Fibroblast of skin of right biceps (primary cell): Measurements from ENCODE around the gene HHIPL1.
A peak's percentile ranks its signal among the peaks of the same experiment; 100 is the strongest.

Source experiments
- DNase-seq: peaks from one replicate; pipeline ENCODE4 v3.0.0-alpha.2; 2013

The HHIPL1 gene

GRCh38 chr14:99662846-99663245 lies 17.9 kb downstream of the HHIPL1 start:
- DNase-seq: no peak

GRCh38 chr14:99663386-99664057 lies 18.6 kb downstream of the HHIPL1 start:
- DNase-seq: no peak

GRCh38 chr14:99664058-99664936 lies 19.4 kb downstream of the HHIPL1 start:
- DNase-seq: no peak

GRCh38 chr14:99664937-99665273 lies 20.0 kb downstream of the HHIPL1 start:
- DNase-seq: no peak

- DNase-seq: no peak
Measured at GRCh38 chr14:99666533-99666932, 21.6 kb downstream of the HHIPL1 start.

GRCh38 chr14:99667045-99667444 lies 22.1 kb downstream of the HHIPL1 start:
- DNase-seq: no peak

- no peak for DNase-seq
Measured at GRCh38 chr14:99667821-99668220, 22.9 kb downstream of the HHIPL1 start.

- no peak for DNase-seq
Measured at GRCh38 chr14:99668307-99669295, 23.7 kb downstream of the HHIPL1 start.

- DNase-seq: peak; percentile 40
Measured at GRCh38 chr14:99670361-99671234, 25.7 kb downstream of the HHIPL1 start.

GRCh38 chr14:99671235-99672224 lies 26.6 kb downstream of the HHIPL1 start:
- DNase-seq: no peak

- DNase-seq: no peak
Measured at GRCh38 chr14:99672506-99673304, 27.8 kb downstream of the HHIPL1 start.

- no peak for DNase-seq
Measured at GRCh38 chr14:99673305-99674063, 28.6 kb downstream of the HHIPL1 start.

GRCh38 chr14:99674064-99674650 lies 29.2 kb downstream of the HHIPL1 start:
- no peak for DNase-seq

GRCh38 chr14:99674776-99675381 lies 29.9 kb downstream of the HHIPL1 start:
- DNase-seq: no peak

- no peak for DNase-seq
Measured at GRCh38 chr14:99675382-99675835, 30.5 kb downstream of the HHIPL1 start.

GRCh38 chr14:99675951-99676350 lies 31.0 kb downstream of the HHIPL1 start:
- no peak for DNase-seq

GRCh38 chr14:99676657-99677056 lies 31.7 kb downstream of the HHIPL1 start:
- peak; percentile 28 for DNase-seq
